Measurements from ENCODE around the gene CGB2.

Gene CGB2

DNA sequence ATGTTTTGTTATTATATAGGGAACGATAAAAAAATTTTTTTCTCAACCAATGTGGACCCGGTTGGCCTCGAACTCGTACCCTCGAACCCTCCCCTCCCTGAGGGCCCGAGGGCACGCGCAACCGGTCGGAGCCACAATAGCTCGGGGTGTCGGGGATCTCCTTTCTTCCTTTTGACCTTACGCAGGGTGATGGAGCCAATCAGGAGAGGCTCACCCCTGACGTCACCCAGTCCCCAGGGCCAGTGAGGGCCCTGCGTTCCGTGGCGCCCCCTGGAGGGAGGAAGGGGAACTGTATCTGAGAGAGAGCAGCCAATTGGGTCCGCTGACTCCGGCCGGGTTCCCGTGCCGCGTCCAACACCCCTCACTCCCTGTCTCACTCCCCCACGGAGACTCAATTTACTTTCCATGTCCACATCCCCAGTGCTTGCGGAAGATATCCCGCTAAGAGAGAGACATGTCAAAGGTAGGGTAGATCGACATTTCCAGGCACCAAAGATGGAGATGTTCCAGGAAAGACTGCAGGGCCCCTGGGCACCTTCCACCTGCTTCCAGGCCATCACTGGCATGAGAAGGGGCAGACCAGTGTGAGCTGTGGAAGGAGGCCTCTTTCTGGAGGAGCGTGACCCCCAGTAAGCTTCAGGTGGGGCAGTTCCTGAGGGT, at the start of gene CGB2:
TSS of gene CGB2 (plus strand) at position 249 of the 660 bp plus-strand sequence. CDS start at position 455, 206 bp downstream.
- DNase-seq: peak in 2 of 4 experiments; percentile 35 to 50

DNA sequence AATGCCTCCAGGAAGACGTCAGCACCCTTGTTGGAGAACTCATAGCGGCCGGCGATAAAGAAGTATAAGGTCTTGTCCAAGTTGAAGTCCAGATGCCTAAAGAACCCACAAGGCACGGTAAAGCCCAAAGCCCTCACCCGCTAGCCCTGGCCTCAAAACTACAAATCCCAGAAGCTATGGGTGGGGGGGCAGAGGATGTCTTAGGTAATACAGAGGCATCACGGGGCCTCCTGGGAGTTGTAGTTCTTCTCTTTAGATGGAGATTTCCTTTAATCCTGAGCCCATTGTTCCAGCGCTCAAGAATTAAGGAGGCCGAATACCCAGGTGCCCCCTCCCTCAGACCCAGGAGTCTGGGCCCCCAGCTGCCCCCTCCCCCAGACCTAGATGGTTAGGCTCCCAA, 49.4 kb upstream of the CGB2 start:
- no peak for DNase-seq

DNA sequence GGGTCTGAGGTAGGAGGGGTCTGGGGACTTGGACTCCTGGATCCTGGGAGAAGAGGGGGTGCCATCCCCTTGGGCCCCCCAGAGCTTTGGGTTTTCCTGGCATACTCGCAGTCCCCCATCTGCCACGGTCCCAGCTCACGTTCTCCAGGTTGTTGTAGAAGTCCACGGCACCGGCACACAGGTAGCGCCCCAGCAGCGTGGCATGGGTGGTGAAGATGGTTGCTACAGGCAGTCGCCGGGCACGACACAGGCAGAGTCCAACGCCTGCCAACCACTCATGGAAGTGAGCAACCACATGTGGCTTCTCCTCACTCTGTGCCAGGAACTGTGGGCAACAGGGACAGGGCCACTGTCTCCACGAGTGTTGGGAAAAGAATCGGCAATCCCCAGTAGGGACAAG, 46.0 kb upstream of the CGB2 start:
- no peak for DNase-seq

DNA sequence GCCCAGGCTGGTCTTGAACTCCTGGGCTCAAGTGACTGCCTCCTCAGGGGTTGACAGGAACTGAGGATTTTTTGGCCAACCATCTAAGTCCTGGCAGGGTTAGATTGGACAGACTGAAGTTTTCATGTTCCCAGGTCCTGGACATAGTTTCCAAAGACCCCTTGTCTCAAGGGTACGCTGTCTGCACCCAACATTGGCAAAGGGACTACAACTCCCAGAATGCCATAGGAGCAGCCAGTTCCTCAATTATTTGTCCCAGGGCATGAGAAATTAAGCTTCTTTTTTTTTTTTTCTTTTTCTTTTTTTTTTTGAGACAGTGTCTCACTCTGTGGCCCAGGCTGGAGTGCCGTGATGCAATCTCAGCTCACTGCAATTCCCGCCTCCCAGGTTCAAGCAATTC, 45.5 kb upstream of the CGB2 start:
- DNase-seq: no peak

DNA sequence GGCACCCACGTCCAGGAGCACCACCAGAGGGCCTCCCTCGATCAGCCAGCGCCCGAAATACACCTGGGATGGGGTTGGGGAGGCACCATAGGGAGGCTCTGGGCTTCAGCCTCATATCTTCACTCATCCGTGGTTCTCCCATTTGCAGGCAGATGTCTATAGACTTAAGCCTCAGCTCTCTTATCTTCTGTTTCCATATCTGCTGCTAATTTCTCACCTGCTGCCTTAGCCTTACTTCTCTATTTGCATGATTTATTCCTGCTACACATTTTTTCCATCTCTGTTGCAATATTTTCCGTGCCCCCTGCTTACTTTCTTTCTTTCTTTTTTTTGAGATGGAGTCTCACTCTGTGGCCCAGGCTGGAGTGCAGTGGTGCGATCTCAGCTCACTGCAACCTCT, 44.4 kb upstream of the CGB2 start:
- DNase-seq: no peak

DNA sequence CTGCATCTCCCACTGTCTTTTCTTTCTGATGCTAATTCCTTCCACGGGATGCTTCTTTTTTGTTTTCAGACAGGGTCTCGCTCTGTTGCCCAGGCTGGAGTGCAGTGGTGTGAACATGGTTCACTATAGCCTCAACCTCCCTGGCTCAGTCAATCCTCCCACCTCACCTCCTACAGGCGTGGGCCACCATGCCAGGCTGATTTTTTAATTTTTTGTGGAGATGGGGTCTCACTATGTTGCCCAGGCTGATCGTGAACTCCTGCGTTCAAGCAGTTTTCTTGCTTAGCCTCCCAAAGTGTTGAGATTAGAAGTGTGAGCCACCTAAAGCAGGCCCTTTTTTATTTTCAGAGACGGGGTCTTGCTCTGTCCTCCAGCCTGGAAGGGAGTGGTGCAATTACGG, 43.4 kb upstream of the CGB2 start:
- no peak for DNase-seq

DNA sequence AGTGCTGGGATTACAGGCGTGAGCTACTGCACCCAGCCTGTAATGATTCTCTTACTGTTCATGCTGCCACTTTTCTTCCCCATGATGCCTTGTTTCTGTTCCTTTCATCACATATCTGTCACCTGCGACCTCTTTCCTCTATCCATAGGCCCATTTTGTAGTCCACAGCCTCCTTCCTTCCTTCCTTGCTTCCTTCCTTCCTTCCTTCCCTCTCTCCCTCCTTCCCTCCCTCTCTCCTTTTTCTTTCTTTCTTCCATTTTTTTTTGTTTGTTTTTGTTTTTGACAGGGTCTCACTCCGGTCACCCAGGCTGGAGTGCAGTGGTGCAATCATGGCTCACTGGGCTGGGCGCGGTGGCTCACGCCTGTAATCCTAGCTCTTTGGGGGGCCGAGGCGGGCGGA, 42.8 kb upstream of the CGB2 start:
- DNase-seq: no peak

DNA sequence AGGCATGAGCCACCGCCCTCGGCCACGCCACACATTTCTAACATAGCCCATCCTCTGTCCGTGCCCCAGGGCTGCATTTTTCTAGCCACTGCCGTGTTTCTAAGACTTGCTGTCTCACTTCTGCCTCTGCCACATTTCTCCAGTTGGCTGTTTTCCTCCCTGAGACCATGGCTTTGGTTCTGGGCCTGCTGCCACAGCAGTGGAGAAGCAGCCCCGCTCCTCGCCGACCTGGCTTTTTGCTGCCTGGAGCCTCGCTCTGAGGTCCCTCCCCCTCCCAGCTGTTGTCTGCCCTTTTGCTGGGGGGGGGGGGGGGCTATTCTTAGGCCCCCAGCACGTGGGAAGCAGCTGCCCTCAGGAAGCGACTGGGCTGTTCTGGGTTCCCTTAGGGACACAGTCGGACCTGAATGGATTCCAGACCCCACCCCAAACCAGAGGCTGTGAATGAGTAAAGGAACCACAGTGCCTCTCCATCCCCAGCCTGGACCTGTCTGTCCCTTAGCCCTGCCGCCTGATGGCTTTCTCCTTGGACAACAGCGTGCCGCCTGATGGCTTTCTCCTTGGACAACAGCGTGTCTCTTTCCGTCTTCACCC, 41.9 kb upstream of the CGB2 start:
- DNase-seq: no peak

DNA sequence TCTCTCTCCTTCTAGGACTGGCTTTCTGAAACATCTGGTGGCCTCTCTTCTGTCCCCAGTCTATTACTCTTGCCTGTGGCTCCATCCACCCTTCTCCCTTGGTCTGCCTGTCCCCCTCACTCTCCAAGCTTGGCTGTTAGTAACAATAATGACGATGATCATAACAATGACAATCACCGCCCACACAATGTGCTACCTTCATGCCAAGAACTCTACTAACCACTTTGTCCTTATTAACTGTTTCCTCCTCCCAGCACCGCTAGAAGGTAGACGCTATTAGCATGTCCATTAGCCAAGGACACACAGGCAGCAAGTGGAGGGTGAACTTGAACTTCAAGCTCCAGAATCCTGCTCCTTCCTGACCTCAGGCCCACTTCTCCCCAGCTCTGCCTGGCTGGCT, 41.3 kb upstream of the CGB2 start:
- no peak for DNase-seq

DNA sequence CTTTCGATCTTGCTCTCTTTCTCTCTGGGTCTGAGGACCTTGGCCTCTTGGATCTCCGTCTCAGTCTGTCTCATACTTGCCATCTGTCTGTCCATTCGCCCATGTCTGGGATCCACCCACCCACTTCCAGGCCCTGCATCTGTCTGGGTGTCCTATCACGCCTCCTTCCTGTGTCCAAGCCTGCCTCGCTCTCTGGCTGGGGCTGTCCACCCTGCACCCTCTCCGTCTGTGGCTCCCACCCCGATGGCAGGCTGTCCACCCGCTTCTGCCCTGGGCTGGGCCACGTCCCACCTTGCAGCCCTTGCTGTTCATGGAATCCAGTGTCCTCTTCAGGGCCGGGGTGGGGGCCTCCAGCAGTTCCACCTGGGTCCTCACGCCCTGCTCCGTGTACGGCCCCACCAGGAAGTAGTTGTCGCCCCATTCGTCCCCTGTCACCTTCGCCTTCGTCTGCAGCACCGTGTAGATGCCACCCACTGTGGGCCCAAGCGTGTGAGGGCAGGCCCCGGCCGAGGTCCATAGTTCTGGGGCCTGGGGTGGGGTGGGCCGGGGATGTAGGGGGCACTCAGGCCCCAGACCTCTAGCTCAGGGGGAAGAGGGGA, 40.6 kb upstream of the CGB2 start:
- no peak for DNase-seq

DNA sequence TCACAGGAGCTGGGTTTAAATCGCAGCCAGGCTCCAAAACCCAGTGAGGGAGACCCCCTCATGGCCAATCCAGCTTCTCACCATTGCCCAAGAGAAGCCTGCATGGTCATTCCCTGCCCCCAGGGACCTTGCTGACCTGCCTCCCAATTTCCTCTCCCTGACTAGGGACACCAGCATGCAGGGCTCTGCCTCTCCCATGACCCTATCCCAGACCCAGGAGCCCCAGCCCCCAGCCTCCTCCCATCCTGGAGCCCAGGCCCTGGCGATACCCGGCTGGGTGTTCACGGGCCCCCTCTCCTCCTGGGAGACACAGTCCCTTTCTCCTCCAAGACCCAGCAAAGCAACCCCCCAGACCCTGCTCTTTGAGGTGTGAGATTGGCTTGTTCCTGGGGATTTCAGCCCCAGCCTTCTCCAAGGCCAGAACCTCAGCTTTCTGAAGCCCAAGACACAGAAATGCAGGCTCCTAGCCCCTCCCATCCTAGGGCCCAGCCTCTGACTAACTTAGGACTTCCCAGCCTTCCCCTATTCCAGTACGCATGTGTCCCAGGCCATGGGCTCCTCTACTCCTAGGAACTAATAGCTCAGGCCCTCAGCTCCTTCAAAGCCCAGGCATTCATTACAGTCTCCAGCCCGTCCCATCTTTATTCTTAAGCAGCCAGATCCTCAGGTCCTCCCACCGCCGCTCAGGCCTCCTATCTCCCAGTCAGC, 39.7 kb upstream of the CGB2 start:
- no peak for DNase-seq

DNA sequence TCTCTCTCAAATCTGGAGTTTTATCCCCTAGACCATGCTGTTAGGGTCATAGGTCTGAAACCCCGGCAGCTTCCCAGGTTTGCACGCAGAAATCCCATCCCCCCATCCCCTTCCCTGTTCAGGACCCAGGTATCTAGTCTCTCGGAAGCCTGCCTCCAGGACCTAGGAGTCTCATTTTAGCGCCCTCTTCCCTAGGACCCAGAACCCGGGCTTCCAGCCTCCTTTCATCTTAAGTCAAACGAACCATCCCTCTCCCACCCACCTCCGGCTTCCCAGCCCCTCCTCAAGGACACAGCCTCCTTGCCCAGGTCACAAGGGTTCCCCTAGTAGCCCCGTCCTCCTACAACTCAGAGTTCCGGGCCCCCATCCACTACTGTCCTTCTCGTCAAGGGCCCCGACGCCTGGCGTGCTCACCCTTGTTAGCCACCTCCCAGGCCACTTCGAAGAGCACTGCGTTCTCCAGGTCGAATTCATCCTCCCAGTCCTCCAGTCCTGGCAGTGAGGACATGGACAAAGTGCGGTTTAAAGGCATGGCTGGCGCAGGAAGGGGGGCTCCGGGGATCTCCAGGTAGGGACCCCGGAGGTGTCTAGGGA, 39.0 kb upstream of the CGB2 start:
- peak in 1 of 4 experiments; percentile 30 for DNase-seq

DNA sequence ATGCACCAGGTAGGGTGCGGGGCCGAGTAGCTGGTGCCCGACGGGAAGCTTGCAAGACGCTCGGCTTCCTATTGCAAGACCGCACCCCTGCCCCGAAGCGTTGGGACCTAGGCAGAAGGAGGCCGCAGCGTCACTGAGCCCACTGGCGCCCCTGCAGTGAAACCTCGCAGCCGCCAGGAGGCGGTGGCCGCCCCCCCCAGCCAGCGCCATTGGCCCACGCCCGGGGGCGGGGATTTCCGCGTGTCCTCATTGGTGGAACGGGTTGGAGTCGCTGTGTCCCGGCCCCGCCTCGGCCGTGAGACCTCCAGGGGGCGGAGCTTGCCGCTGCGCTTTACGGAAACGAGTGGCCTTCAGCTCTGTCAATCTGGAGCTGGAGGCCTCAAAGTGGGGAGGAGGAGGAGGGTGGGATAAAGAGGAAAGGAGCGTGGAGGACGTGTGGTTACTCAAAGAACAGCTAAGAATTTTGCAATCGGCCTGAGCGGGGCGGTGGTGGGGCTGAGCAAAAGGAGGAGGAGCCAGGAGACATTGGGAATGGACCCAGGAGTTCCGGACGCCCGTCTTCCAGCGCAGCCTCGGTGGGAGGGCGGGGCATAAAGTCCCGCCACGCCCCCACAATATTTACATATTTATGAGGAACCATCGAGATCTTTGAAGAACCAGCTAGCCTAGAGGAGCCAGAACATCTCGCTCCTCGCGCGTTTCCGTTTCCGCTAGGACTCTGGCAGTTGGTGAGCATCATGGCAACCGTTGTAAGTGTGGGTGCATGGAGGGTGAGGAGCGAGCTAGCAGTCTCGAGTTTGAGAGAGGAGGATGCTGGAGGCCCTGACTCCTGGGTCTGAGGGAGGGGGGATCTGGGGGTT, 38.3 kb upstream of the CGB2 start, which contains the start of the genes GYS1 and RUVBL2:
TSS of gene GYS1 (minus strand) at position 135 of the 860 bp plus-strand sequence. CDS start 197 bp downstream, outside the sequence.
TSS of gene RUVBL2 (plus strand) at position 713 of the 860 bp plus-strand sequence. CDS start at position 738, 25 bp downstream.
- peak; percentile 96 to 99 (median 98) for DNase-seq

DNA sequence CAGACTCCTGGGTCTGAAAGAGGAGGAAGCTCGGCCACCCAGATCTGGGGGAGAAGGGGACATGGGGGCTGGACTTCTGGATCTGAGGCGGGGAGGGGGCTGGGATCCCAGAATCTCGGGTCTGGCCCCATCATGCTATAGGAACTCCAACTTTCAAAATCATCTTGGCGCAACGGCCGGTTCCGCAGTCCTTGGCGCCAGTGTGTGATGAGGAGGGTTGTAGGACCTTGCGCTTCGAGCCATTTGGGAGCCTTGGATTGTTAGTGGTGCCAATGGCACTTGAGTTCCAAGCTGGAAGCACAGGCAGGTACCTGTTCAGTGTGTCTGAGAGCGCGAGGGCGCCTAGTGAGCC, 37.7 kb upstream of the CGB2 start:
- DNase-seq: no peak

DNA sequence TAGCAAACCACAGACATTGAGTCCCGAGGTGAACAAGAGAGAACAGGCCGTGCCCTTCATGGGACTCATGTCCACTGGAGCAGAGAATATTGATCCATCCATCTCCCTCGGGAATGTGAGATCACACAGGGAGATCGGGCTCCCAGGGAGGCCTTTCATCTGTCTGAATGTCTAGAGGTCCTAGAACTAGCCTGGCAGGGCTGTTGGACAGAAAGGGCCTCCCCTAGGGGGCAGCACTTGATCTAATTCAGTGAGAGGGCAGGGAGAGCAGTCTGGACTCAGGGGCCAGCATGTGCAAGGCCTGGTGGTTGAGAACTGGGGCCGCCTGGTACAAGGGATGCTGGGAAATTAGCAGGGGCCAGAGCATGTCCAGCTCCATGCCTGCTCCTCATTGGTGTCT, 33.7 kb upstream of the CGB2 start:
- DNase-seq: peak in 2 of 4 experiments; percentile 10 to 31

DNA sequence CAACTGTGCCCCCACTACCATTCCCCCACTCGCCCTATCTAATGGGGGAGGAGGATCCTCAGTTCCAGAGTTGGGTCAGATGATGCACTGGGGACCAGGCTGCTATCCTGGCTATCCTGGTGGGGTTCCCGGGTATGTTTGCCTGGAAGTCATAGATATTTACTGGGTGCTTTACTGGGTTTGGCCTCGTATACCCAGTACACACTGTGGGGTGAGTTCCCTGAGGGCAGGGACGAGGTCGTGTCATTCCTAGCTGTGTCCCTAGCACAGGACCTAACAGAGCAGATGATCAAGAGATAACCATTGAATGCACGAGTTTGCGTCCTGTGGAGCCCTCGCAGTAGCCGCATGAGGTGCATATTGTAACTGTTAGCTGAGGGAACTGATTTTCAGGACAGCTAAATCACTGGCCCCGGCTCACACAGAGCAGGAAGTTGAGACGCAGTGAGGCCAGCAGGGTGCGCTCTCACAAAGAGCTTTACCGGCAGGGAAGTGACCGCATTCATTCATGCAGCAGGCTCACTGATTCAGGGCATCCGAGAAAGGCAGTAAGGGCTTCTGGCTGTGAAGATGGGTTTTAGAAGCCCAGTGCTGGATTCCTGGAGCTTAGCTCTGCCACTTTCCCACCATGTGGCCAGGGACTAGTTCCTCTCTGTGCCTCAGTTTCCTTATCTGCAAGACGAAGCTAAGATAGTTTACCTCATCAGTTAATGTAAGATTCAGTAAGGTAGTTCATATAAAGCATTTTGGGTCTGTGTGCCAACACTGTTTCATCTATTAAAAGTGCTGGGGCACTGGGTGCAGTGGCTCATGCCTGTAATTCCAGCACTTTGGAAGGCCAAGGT, 32.0 kb upstream of the CGB2 start:
- DNase-seq: peak in 3 of 4 experiments; percentile 31 to 70 (median 46)

DNA sequence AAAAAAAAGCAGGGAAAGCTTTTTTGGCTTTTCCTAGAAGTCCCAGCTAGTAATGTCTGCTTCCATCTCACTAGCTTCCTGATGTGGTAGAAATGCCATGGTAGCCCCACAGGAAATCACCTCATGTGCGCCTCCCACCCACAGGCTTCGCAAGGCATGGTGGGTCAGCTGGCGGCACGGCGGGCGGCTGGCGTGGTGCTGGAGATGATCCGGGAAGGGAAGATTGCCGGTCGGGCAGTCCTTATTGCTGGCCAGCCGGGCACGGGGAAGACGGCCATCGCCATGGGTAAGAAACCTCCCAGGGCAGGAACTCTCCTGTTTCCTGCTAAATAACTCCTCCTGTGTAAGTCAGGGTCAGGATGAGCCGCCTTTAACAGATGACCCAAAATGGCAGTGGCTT, 27.6 kb upstream of the CGB2 start:
- no peak for DNase-seq

DNA sequence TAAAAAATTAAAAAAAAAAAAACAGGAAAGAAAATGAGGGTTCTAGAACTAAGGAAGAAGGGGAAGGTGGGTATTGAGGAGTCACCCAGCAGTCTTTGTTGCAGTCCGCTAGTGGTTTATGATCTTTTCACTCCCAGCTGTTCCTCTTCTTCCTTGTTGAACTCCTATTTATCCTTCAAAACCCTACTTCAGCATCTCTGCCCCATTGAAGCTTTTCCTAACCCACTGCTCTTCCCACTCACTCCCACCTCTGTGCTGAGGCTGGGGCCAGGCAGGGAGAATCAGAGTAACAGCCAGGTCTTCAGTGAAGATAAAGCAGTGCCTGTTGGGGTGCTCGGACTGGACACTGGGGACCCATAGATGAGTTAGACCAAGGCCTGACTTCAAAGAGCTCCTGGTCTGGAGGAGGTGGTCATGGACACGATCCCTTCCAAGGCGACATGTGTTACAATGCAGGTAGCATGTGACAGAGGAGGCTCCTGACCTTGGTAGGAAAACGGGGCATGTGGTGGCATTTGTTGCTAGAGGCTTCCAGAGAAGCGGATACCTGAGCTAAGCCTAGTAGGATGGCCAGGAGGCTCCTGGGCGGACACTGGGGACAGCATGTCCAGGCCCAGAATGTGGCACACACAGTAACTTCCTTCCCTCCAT, 26.6 kb upstream of the CGB2 start:
- DNase-seq: no peak

DNA sequence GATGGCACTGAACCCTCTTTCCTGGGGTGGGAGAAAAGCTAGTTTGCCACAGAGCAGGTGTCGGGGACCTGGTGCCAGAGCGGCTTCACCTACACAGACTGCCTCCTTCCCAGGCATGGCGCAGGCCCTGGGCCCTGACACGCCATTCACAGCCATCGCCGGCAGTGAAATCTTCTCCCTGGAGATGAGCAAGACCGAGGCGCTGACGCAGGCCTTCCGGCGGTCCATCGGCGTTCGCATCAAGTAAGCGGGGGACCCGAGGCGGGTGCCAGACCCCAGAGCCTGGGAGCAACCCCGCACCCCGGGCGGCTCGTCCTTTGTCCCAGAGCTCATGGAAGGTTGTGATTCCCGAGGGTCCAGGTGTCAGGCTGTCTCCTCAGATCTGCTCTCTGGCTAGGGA, 24.8 kb upstream of the CGB2 start:
- no peak for DNase-seq

DNA sequence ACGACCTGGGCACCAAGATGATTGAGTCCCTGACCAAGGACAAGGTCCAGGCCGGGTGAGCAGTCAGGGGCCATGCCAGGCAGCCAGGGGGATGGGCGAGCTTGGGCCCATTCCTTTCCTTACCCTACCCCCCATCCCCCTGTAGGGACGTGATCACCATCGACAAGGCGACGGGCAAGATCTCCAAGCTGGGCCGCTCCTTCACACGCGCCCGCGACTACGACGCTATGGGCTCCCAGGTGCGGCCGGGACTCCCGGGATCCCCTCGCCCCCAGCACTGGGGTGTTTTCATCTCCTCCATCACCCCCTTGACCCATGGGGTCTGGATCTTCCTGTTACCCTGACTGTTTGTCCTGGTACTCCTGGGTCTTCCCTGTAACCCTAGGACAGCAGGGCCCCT, 21.9 kb upstream of the CGB2 start:
- no peak for DNase-seq

DNA sequence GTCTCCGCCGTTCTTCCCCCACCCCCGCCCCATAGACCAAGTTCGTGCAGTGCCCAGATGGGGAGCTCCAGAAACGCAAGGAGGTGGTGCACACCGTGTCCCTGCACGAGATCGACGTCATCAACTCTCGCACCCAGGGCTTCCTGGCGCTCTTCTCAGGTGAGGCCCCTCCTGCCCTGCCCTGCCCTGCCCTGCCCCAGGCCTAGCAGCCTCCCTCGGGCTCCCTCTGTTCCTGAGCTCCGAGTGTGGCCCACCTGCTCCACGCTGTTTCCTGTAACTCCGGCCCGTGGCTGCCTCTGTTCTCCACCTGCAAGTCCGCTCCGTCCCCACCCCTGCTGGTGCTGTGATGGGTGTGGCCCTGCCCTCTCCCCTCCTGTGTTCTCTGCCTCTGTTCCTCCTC, 21.2 kb upstream of the CGB2 start:
- DNase-seq: no peak
